ENCODE measurements around the gene PPP1R16B.

Gene PPP1R16B

DNA sequence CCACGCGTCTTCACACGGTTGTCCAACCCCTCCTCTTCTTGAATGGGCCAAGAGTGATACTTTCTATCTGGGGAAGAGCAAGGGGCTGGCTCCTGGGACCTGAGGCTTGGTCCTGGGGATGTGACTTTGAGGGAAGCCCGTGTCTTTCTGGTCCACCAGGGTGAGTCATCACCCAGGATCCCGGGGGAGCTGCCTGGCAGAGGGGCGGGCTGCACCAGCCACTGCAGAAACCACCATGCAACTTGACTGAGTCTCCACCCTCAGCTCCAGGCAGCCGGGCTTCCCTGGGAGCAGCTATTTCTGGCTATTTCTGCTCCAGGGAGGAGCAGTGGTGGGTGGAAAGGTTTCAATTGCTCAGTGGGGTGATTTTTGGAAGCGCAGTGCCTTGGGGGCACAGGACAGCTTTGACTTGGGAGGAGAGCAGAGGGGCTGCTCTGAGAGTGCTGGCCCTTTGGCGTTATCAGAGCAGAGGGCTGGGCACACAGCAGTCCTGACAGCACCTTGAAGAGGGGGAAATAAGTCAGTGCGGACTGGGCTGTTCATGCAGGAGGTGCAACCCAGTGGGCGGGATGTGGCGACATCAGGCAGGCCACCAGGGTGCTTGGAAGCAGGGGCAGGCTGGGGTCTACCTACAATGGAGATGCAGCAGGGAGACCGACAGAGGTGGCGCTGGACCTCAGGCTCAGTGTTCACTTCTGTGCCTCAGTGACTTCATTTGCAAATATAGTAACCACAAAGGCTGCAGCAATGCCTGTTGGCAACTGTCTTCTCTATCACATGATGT, 75.6 kb downstream of the PPP1R16B start:
- DNase-seq = no peak

DNA sequence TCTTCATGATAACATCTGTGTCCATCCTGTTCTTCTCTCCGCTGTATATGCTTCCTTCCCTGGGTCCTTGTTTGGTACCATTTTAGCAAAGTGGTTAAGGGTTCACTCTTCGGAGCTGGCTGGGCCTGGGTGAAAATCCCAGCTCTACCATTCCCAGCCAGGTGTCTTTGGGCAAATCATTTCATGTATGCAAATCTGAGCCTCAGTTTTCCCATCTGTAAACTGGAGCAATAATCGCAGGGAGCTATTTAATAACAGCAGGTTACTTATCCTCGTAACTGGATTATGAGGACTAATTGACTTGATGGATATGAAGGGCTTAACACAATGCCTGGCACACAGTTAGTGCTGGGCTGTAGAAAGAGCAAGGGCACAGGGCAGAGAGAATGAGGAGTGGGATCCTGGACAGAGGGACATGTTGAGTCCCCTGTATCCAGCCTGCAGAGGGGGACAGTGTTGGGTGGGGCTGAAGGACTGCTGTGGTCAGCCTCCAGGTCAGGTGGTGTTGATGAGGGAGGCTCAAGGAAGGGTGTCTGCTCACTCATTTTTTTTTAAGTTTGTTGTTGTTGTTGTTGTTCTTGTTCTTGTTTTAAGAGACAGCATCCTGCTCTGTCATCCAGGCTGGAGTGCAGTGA, 76.4 kb downstream of the PPP1R16B start:
- DNase-seq = no peak

DNA sequence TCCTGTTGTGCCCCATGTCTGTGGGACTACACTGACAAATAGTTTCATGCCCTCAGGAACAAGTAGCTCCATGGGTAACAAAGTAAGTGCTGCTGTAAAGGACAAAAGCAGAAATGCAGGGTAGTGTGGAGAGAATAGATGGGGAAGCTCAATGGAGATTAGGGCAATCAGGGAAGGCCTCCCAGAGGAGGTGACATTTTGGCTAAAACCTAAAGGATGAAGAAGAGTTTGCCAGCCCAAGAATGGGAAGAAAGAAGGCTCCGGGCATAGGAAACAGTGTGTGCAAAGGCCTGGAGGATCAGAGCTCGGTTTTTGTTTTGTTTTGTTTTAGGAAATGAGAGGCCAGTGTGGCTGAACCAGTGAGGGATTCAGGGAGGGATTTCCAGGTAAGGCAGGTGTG, 77.1 kb downstream of the PPP1R16B start:
- no peak for DNase-seq

DNA sequence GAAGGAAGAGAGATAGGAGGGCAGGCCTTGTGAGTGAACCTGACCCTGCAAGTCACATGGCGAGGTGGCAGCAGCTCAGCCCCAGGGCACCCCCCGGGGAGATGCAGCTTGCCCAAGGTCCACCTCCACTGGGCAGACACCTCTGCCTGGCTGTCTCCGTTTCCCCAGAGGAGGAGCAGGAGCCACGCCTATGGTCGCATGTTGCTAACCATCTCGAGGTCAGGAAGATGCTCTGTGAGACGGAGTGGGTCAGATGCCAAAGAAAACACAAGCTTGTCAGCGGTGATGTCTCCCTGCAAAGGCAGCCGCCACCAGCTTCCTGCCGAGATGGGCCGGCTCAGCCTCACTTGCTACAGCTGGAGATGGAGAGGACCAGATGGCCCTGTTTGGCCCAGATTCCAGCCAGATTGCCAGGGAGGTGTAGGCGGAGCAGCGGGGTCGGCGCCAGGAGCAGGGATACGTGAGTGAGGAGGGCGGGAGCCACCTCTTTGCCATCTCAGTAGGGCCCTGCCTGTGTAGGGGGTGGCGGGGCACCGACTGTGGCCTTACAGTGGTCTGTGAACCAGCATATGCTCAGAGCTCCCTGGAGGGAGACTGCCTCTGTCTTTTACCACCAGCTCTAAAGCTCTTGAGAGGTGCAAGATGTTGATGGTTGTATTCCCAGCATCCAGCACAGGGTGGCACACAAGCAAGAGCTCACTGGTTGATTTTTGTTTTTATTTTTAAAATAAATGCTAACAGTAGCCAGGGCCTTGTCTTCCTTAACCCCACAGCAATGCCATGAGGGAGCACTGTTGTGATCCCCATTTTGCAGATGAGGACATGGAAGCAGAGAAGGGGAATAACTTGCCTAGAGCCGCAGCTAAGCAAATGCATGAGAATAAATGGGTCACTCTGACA, 77.8 kb downstream of the PPP1R16B start:
- DNase-seq = no peak

DNA sequence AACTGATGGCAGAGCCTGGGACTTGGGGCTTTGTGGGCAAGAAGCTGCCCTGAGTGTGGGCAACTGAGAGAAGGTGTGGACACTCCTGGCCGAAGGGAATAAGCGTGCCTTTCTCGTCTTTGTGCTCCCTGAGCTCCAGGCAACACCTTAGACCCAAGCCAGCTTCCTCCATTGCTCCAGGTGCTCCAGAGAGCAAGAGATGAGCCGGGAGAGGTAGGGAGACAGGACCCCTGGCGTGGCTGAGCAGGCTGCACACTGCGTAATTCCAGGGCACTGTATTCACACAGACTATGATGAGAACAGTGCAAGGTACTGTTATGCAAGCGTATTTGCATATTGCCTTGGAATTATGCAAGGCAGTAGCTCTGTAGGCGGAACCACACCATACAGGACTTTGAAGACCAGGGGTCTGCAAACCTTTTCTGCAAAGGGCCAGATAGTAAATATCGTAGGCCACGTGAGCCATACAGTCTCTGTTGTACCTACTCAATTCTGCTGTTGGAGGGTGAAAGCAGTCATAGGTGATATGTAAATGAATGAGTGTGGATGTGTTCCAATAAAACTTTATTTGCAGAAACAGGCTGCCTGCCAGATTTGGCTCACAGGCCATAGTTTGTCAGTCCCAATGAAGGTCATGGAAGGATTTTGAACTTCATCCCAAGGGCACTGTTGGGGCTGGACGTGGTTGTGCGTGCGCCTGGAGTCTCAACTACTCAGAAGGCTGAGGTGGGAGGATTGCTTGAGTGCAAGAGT, 78.7 kb downstream of the PPP1R16B start:
- DNase-seq = no peak

DNA sequence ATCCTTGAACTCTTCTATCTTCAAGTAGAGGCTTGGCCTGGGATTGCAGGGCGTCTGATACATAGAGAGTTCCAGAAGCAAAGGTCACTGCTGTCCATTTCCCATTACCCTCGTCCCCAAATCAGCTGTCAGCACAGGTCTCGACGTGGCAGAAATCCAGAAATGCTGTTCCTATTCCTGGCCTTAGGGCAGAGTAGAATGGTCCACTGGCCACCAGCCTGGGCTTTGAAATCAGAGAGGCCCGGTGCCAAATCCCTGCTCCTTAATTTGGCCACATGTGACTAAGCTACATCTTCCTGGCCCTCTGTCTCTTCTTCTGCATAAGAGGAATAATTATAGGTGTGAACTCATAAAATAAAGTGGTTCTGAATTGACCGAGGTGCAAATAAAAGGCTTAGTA, 79.9 kb downstream of the PPP1R16B start:
- no peak for DNase-seq

DNA sequence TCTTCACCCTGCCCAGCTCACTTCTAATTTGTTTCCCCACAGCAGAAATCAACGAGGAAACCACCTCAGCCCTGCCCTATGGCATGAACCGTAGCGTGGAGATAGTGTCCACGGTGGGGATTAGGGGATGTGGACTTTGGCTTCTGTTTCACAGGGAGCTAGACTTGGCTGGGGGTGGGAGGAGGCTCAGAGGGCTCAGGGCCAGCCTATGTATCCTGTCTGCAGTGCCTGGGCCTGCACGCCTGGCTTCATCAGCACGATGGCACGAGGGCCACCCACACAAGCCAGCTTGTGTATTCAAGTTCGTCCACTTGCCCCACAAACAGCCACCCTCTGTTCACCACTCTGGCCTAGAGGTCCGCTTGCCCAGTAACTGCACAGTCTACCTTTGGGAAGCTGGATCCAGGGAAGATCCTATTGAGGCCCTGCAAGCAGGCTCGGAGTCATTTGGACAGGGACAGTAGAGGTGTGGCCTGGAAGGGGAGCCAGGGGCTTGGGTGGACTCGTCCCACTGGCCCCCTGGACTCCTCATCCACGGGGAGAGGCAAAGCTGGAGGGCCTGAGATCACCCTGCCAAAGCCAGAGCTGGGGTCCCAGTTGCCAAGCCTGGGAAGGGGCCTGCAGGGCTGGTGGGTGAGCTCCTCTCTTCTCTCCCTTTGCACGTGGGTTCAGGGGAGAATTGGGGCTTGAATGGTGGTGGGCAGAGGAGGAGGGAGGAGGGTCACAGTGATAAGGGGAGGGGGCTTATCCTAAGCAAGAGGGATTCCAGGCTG, 82.7 kb downstream of the PPP1R16B start:
- DNase-seq = no peak

DNA sequence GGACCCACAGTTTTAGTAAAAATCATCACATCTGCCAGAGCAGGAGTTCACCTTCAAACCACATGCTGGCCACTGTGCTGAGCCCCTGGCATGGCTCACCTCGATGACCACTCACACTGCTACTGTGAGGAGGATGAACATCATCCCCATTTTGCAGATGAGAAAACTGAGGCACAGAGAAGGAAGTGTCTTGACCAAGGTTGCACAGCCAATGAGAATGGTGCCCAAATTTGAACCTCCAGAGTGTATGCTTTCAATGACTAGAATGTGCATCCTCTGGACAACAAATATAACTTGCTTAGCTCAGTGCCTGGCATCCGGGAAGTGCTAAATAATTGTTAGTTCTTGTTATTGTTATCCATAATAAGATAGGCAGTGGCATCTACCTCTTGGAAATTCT, 83.6 kb downstream of the PPP1R16B start:
- DNase-seq = no peak

DNA sequence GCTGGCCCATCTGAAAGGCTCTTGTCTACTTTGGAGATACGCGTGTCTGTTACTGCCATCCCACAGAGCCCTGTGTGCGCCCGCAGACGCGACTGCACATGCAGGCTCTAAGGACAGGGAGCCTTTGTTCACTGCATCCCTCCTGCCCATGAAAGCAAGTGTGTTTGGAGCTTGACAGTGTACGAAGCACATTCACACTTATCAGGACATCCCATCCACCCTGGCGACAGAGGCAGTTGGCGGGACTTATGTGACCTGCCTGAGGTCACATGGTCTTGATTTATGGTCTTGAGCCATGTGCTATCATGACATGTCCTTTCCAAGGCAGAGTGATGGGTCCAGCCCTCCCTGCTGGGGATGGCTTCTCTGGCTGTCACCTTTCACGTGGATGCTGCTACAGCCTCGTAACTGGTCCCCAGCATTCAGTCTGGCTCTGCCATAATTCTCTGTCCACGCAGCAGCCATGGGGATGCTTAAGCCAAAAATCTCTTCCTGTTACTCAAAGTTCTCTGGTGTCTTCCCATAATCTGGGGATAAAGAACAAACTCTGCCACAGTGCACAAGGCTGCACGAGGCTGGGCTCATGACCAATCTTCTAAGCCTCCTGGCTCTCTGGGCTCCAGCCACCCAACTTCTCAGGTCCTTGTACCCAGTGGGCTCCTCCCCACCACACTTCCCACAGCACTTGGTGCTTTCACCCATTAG, 84.4 kb downstream of the PPP1R16B start:
- DNase-seq = no peak

DNA sequence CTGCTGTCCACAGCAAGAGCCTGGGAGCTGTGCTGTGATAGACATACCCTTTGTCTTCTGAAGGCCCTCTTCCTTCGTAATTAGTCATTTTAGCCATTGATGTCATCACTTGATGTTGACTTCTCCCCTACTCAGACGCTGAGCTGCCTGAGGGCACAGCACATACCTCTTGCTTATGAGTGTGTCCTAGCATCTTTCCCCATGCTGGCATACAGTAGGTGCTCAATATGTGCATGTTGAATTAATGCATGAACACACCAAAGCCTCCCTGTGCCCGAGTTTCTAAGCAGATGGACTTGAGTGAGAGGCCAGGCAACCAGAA, 85.0 kb downstream of the PPP1R16B start:
- no peak for DNase-seq

DNA sequence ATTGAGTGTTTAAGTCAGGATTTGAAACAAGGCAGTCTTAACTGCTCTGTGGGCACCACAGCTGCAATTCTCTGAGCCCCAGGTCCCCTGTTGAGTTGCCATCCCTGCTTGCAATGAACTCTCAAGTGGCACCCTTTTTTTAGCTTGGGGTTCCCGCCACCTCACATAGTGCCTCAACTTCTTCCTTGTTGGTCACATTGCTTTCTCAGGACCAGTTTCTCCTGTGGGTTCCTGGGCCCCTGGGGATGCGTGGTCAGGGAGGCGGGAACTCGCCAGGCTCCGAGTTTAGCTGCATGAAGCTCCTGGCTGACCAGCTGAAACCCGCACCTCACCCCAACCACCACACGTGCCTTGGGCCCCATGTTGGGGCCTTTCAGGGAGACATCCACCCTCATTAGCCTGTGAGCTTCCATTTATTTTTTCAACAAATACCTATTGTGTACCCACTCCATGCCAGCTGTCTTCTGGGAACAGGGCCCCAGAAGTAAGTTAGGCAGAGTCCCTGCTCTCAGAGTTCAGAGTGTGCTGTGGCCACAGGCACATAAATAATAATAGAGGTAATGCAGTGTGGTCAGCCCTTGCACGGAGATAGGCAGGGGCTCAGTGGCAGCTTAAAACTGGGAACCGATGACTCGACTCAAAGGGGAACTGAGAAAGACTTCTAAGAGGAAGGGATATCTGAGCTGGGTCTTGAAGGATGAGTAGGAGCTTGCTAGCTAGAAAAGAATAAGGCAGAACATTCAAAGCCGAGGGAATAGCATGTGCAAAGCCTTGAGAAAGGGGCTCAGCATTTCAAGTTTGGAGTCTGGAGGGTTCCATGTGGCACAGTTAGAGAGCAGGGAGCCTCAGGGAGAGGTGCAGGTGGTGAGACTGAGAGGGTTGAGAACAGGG, 86.8 kb downstream of the PPP1R16B start:
- no peak for DNase-seq

DNA sequence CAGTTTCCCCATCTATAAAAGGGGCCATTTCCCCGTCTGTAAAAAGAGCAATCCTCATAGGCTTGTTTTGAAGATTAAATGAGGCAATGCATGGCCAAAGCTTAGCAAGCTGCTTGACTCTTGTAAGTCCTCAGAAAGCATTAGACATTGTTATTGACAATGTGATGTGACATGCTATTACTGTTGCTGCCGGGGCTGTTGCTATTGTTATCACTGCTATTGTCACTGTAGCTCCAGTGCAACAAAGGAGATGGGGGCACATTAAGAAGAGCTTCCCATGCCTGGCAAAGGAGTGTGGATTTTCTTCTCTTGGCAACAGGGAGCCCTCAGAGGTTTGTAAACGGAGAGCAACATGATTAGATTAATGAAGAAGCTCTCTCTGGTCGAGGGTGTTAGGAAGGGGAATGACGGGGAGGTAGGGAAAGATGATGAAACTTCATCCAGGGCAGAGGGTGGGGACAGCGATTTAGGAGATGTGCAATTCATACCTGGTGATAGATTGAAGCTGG, 87.6 kb downstream of the PPP1R16B start:
- no peak for DNase-seq

DNA sequence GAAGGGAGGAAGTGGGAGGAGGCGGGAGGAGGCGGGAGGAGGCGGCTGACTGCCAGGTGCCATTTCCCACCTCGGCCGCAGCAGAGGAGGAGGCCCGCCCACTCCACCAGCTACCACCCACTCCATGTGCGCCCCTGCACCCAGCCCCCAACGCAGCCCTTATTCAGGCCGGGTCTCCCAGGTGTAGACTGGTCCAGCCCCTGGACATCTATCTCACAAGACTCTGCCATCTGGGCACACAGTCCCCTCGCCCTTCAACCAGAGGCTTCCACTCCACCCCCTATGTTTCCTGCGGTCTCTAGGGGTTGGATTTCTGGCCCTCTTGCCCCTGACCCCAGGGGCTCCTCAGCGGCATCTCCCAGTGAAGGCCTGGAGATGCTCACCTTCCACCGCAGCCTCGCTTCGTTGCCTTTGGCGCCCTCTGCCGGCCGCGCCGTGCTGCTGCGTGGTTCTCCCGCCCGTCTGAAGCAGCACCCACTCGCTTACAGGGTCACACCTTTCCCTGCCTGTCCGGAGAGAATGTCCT, 88.1 kb downstream of the PPP1R16B start:
- DNase-seq = peak; percentile 43

DNA sequence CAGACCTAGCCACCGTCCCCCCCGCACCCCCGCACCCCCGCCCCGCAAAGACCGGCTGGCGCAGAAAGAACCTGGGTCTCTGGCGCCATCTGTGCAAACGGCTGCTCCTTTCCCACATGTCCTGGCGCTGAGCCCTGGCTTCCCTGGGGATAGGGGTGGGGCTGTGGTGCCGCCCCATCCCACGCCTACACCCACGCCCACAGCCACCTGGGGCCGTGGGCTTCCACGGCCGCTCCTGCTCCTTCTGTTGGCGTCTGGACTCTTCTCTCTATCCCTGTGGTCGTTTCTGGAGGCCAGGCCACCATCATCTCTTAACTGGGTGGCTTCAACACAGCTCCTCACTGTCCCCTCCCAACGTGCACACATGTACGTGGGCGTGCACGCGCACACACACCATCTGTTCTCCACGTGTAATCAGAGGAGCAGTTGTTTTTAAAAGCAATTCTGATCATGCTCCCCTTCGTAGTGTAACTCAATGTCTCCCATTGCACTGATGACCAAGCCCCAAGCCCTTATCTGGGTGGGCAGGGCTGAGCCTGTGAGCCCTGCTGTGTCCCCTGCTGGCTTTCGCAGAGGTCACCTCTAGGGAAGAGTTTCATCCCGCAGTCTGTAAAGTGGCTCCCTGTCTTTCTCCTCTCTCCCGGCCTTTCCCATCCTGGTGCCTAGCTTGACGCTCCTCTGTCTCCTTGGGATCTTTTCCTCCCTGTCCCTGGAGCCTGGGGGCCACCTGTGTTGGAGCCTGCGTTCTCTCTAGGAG, 88.8 kb downstream of the PPP1R16B start:
- no peak for DNase-seq

DNA sequence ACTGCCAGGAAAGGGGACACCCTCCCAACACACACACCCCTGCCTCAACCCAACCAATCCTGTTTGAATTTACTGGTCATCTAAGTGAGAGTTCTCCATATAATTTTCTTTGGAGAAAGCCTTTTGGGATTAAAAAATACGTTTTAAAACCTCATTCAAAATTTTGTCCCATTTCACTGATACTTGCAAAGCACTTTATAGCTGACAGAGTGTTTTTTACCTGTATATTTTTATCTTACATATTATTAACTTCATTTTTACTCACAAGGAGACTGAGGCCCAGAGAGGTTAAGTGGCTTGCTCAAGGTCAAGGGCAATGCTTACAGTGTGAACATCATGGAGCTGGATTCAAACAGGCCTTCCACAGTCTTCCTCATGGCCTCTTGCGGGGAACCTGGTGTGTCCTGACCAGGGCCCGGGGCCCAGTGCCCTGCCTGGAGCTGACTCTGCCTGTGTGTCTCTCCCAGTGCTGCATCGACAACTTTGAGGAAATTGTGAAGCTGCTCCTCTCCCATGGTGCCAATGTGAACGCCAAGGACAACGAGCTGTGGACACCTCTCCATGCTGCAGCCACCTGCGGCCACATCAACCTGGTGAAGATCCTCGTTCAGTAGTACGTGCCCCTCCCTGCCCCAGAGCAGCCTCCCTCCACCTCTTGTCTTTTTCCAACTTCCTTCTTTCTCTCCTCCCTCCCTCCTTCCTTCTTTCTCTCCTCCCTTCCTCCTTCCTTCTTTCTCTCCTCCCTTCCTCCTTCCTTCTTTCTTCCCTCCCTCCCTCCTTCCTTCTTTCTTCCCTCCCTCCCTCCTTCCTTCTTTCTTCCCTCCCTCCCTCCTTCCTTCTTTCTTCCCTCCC, 89.8 kb downstream of the PPP1R16B start:
- DNase-seq = no peak

DNA sequence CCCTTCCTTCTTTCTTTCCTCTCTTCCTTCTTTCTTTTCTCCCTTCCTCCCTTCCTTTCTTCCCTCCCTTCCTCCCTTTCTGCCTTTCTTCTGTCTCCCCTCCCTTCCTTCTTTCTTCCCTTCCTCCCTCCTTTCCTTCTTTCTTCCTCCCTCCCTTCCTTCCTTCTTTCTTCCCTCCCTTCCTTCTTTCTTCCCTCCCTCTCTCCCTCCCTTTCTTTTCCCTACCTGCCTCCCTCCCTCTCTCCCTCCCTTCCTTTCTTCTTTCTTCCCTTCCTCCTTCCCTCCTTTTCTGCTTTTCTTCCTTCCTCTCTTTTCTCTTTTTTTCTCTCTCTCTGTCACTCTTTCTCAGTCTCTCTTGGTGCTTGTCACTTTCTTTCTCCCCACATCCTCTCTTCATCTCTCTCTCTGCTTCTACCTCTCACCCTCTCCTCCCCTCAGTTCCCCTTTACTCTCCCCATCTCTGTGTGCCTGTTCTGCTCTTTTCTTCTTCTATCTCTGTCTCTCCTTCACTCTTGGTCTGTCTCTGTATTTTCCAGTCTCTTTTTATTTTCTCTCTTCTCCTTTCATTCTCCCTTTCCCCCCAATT, 90.6 kb downstream of the PPP1R16B start:
- DNase-seq = no peak

DNA sequence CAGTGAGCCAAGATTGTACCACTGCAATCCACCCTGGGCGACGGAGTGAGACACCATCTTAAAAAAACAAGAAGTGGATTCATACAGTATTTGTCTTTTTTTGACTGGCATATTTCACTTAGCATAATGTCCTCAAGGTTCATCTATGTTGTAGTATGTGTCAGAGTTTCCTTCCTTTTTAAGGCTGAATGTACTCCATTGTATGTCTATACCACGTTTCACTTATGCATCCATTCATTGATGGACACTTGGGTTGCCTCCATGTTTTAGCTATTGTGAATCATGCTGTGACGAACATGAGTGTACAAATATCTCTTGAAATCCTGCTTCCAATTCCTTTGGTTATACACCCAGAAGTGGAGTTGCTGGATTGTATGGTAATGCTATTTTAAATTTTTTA, 91.8 kb downstream of the PPP1R16B start:
- no peak for DNase-seq

DNA sequence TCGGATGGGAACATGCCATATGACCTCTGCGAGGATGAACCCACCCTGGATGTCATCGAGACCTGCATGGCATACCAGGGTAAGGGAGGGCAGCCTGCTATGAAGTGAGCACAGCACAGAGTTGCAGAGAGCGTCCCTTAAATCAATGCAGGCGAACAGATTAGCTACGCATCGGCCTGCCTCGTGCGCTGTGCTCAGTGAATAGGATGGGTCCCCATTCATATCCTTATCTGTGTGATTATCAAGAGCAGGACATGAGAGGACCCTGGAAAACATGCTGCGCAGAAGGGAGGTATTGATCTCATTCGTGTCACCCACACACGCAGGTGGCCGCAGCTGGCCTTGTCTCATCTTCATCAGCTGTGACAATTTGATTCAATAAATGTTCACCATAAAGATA, 95.1 kb downstream of the PPP1R16B start:
- DNase-seq = no peak
